H9 (cell line): ENCODE data around the gene EPOP. TPM values are rescaled to one million over a fixed set of nuclear protein-coding genes. Genes with fewer than 3 reads are reported as not detected.

Source experiments
- DNase-seq: peaks from one replicate; pipeline ENCODE4 v3.0.0-alpha.2; 2017
- H2AFZ ChIP-seq: one replicate; pipeline ENCODE4 v1.6.1; 2013; ENCODE audit warnings: mild to moderate bottlenecking, low read length, control low read depth, moderate library complexity
- H2AK5ac ChIP-seq: 2 replicates; pipeline ENCODE4 v1.6.1; 2013; ENCODE audit warnings: low read length, control low read depth, mixed read lengths; ENCODE audit not compliant: insufficient read length
- H2BK120ac ChIP-seq: one replicate; pipeline ENCODE4 v1.6.1; 2013; ENCODE audit warnings: low read depth, mild to moderate bottlenecking, low read length, control low read depth, inconsistent platforms; ENCODE audit not compliant: poor library complexity, severe bottlenecking
- H2BK12ac ChIP-seq: 2 replicates; pipeline ENCODE4 v1.6.1; 2013; ENCODE audit warnings: low read length, control low read depth, mixed read lengths, low read depth; ENCODE audit not compliant: insufficient read length
- H2BK15ac ChIP-seq: 2 replicates; pipeline ENCODE4 v1.6.1; 2013; ENCODE audit warnings: low read depth, low read length, control low read depth
- H2BK20ac ChIP-seq: one replicate; pipeline ENCODE4 v1.6.1; 2013; ENCODE audit warnings: low read depth, mild to moderate bottlenecking, low read length, control low read depth, inconsistent platforms; ENCODE audit not compliant: poor library complexity, severe bottlenecking
- H2BK5ac ChIP-seq: 2 replicates; pipeline ENCODE4 v1.6.1; 2013; ENCODE audit warnings: low read length, control low read depth, mixed read lengths; ENCODE audit not compliant: insufficient read length
- H3K14ac ChIP-seq: 2 replicates; pipeline ENCODE4 v1.6.1; 2013; ENCODE audit warnings: low read length, control low read depth; ENCODE audit not compliant: insufficient read depth
- H3K18ac ChIP-seq: 2 replicates; pipeline ENCODE4 v1.6.1; 2013; ENCODE audit warnings: low read depth, mild to moderate bottlenecking, mixed read lengths, low read length, control low read depth; ENCODE audit not compliant: insufficient read length
- H3K23ac ChIP-seq: 2 replicates; pipeline ENCODE4 v1.6.1; 2013; ENCODE audit warnings: low read length, control low read depth, mixed read lengths, low read depth; ENCODE audit not compliant: insufficient read length
- H3K23me2 ChIP-seq: 2 replicates; pipeline ENCODE4 v1.6.1; 2013; ENCODE audit warnings: low read depth, mild to moderate bottlenecking, mixed read lengths, low read length, control low read depth; ENCODE audit not compliant: insufficient read length, poor library complexity, severe bottlenecking
- H3K27ac ChIP-seq: 2 replicates; pipeline ENCODE4 v1.5.1; 2013; ENCODE audit warnings: low read length, control low read depth, mixed read lengths, low read depth; ENCODE audit not compliant: insufficient read length
- H3K27me3 ChIP-seq: 2 replicates; pipeline ENCODE4 v1.6.1; 2013; ENCODE audit warnings: low read length, control low read depth, inconsistent platforms; ENCODE audit not compliant: insufficient read depth
- H3K4ac ChIP-seq: 2 replicates; pipeline ENCODE4 v1.6.1; 2013; ENCODE audit warnings: low read depth, mild to moderate bottlenecking, control low read depth, inconsistent platforms, low read length, moderate library complexity
- H3K4me1 ChIP-seq: 2 replicates; pipeline ENCODE4 v1.6.1; 2013; ENCODE audit warnings: low read length, control low read depth, inconsistent platforms; ENCODE audit not compliant: insufficient read depth
- H3K4me2 ChIP-seq: 2 replicates; pipeline ENCODE4 v1.6.1; 2013; ENCODE audit warnings: low read length, control low read depth, mixed read lengths; ENCODE audit not compliant: insufficient read length, insufficient read depth
- H3K56ac ChIP-seq: 2 replicates; pipeline ENCODE4 v1.6.1; 2013; ENCODE audit warnings: low read depth, mild to moderate bottlenecking, mixed read lengths, low read length, control low read depth; ENCODE audit not compliant: insufficient read length
- H3K79me1 ChIP-seq: 2 replicates; pipeline ENCODE4 v1.6.1; 2013; ENCODE audit warnings: low read depth, mild to moderate bottlenecking, moderate library complexity, low read length, control low read depth, inconsistent platforms; ENCODE audit not compliant: insufficient read depth, poor library complexity, severe bottlenecking
- H3K79me2 ChIP-seq: 2 replicates; pipeline ENCODE4 v1.6.1; 2013; ENCODE audit warnings: low read length, control low read depth, inconsistent platforms; ENCODE audit not compliant: insufficient read depth
- H3K9ac ChIP-seq: 2 replicates; pipeline ENCODE4 v1.6.1; 2013; ENCODE audit warnings: low read length, control low read depth, mixed read lengths; ENCODE audit not compliant: insufficient read length; ENCODE audit errors: extremely low read depth
- H3K9me3 ChIP-seq: one replicate; pipeline ENCODE4 v1.6.1; 2013; ENCODE audit warnings: low read depth, low read length, inconsistent platforms; ENCODE audit not compliant: control insufficient read depth
- H3T11ph ChIP-seq: one replicate; pipeline ENCODE4 v1.6.1; 2013; ENCODE audit warnings: mild to moderate bottlenecking, low read length, control low read depth, inconsistent platforms
- H4K20me1 ChIP-seq: one replicate; pipeline ENCODE4 v1.6.1; 2013; ENCODE audit not compliant: control insufficient read depth, insufficient read length, insufficient read depth
- H4K5ac ChIP-seq: 2 replicates; pipeline ENCODE4 v1.6.1; 2013; ENCODE audit warnings: low read depth, mild to moderate bottlenecking, mixed read lengths, low read length, control low read depth; ENCODE audit not compliant: insufficient read length
- H4K8ac ChIP-seq: replicated peaks from 2 replicates; pipeline ENCODE4 v1.6.1; 2013; ENCODE audit warnings: low read length, control low read depth, mixed read lengths, low read depth; ENCODE audit not compliant: insufficient read length
- H4K91ac ChIP-seq: 2 replicates; pipeline ENCODE4 v1.6.1; 2013; ENCODE audit warnings: low read depth, mild to moderate bottlenecking, moderate library complexity, mixed read lengths, low read length, control low read depth; ENCODE audit not compliant: insufficient read length
- H3K27ac Mint-ChIP-seq, 3 experiments: 2 replicates in 2 of 3; 3 replicates in 1 of 3; pipeline ENCODE4 v1.8.0; 2020 to 2021; ENCODE audit warnings: mixed read lengths in 3 of 3, mild to moderate bottlenecking in 1 of 3, moderate library complexity in 1 of 3
- H3K27me3 Mint-ChIP-seq: 2 replicates; pipeline ENCODE4 v1.8.0; 2021; ENCODE audit warnings: low read depth, mild to moderate bottlenecking, moderate library complexity, mixed read lengths
- H3K36me3 Mint-ChIP-seq, 3 experiments: 2 replicates in 2 of 3; 3 replicates in 1 of 3; pipeline ENCODE4 v1.8.0; 2020 to 2021; ENCODE audit warnings: low read depth in 3 of 3, mixed read lengths in 3 of 3; ENCODE audit not compliant: insufficient read depth in 1 of 3
- H3K4me1 Mint-ChIP-seq, 2 experiments: 2 replicates each; pipeline ENCODE4 v1.8.0; 2020; ENCODE audit warnings: mixed read lengths in 2 of 2
- H3K4me3 Mint-ChIP-seq, 2 experiments: 2 replicates in 1 of 2; 3 replicates in 1 of 2; pipeline ENCODE4 v1.8.0; 2020 to 2021; ENCODE audit warnings: mild to moderate bottlenecking in 2 of 2, mixed read lengths in 2 of 2, moderate library complexity in 1 of 2
- H3K9me3 Mint-ChIP-seq, 2 experiments: 2 replicates in 1 of 2; 3 replicates in 1 of 2; pipeline ENCODE4 v1.8.0; 2020; ENCODE audit warnings: mild to moderate bottlenecking in 2 of 2, mixed read lengths in 2 of 2, moderate library complexity in 1 of 2
- CTCF ChIP-seq: fragments of 200-600 bp; sonication (generic); conservative IDR thresholded peaks from 3 replicates; pipeline ENCODE4 v1.8.0; 2021; ENCODE audit warnings: antibody characterized with exemption, mild to moderate bottlenecking
- WGBS: extraction: QIAGEN DNeasy Blood & Tissue Kit; methylation state at CpG from one replicate; pipeline ENCODE4 v1.1.7; 2013; ENCODE audit warnings: missing lambda C conversion rate, low lambda C conversion rate, mixed read lengths; ENCODE audit not compliant: insufficient read length; ENCODE audit errors: extremely low coverage; 5-methylcytosine and 5-hydroxymethylcytosine counted together
- total RNA-seq: library from RNA; stranded (reverse); gene quantifications from 2 replicates; pipeline ENCODE4 v1.2.1, GENCODE V29; 2021

Gene EPOP
- total RNA-seq, 1 experiment from 2014 or later: 5.9 TPM

- Histone ChIP-seq H3K9me3 (no peaks in the 10 kb centered on the region), H2BK5ac (no peak overlapping the region), H4K20me1 (no peaks in the 10 kb centered on the region), H3K27ac (no peak overlapping the region), H3K79me1 (no peaks in the 10 kb centered on the region), H3K56ac (no peak overlapping the region), H4K5ac (no peak overlapping the region), H2BK120ac (no peak overlapping the region), H3K4me1 (no peaks in the 10 kb centered on the region), H3K14ac (no peak overlapping the region), H3K4ac (no peak overlapping the region), H3T11ph (no peak overlapping the region), H4K8ac (no peak overlapping the region), H3K9ac (no peak overlapping the region), H3K23me2 (no peaks in the 10 kb centered on the region), H2BK15ac (no peak overlapping the region), H2BK12ac (no peak overlapping the region), H3K79me2 (no peaks in the 10 kb centered on the region), H2AK5ac (no peak overlapping the region), H3K23ac (no peak overlapping the region), H2BK20ac (no peak overlapping the region), H3K4me2 (no peak overlapping the region), H3K27me3 (no peaks in the 10 kb centered on the region; the same call in 1 of the 2 replicates), H4K91ac (no peak overlapping the region), H2AFZ (no peak overlapping the region), H3K18ac (no peak overlapping the region)
- no peaks in the 10 kb centered on the region for H3K9me3 Mint-ChIP-seq
- no peaks in the 10 kb centered on the region for H3K36me3 Mint-ChIP-seq
- peak; percentile 32 for DNase-seq
- no CpG with 5 or more reads among the region's 4 CpGs for WGBS
- no peak for TF ChIP-seq CTCF
- H3K4me1 Mint-ChIP-seq: peaks cover 10 to 15% of the 10 kb centered on the region in 2 experiments
- no peak overlapping the region for H3K4me3 Mint-ChIP-seq
- H3K27me3 Mint-ChIP-seq: peaks cover 72% of the 10 kb centered on the region
- H3K27ac Mint-ChIP-seq: no peak overlapping the region
Measured at GRCh38 chr17:38691154-38691553, 16.4 kb upstream of the EPOP start.
